Measurements from ENCODE around the gene HOXD9.

Gene HOXD9

DNA sequence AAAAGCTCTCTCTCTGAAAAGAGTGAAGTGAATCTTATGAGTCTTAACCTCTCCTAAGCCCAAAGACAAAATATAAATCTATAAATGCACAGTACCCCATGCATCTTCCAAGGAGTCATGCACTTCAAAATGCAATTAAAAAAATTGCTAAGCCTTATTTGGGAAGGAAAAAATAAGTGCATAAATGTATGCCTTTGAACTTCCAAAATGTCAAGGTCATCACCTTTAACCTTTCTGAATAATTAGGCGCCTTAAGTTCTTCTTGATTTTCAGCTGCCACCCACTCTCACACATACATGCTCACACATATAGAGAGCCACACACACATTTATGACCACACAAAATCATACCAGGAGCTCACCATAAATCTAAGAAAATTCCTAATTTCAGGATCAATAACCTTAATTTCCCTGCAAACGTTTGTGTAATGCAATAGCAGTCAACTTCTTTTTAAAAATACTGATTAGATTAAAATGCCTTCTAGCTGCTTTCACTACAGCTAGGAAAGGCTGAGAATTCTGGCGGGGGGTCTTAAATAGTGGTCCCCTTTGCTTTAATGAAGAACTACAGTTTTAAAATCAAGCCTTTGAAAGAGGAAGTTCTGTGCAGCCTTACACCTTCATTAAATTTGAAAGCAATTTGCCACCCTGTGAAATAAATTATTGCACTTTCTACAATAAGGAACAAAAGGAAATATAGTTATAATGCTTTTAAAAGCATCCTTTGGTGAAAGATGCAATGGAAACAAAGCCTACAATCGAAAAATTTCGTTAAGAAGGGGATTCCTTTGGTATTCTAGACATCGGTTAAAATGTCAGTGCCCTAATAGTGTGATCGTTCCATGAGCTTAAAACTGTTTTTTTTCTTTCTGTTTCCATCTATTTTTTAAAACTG lies 11.9 kb upstream of the HOXD9 start:
- DNase-seq (ENCODE audit: low read depth in 3 of 3): no peak

DNA sequence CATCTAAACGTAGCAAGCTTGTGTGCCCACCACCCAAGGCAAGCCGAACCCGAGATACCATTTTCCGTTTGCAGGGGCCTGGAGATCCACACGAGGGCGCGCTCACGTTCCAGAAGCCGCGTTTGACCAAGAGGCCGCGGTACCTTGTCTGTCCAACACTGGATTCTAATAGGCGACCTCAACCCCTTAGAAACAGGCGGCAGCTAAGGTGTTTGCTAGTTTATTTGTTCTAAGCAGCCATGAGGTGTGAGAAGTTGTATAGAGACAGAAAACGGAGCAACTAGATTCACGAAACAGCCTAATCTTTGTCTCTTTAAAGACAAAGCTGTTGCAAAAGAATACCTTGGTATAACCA lies 11.2 kb upstream of the HOXD9 start:
- DNase-seq (ENCODE audit: low read depth in 3 of 3): no peak

DNA sequence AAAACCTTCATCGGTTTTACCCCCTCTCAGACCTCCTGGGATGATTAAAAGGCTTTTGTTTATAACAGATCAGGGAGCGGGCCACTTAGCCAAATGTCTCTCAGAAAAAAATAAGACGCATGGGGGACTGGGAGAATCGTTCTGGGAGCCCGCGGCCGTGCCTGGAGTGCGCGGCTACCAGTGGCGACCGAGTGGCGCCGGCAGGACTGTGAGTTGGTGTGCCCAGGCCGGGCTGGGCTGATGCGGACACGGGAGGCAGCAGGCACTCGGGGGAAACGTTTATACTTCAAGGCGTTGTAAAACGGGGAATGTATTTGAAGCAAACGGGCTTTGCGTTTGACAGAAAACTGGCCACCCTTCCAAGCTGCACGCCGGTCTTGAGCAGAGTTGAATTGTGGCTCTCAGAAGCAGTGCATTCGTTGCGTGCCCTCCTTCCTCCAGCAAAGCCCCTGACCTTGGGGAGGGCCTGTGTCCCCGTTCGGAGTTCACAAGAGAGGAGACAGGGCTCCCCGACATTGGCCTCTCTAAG lies 10.6 kb upstream of the HOXD9 start:
- no peak for DNase-seq (ENCODE audit: low read depth in 3 of 3)

DNA sequence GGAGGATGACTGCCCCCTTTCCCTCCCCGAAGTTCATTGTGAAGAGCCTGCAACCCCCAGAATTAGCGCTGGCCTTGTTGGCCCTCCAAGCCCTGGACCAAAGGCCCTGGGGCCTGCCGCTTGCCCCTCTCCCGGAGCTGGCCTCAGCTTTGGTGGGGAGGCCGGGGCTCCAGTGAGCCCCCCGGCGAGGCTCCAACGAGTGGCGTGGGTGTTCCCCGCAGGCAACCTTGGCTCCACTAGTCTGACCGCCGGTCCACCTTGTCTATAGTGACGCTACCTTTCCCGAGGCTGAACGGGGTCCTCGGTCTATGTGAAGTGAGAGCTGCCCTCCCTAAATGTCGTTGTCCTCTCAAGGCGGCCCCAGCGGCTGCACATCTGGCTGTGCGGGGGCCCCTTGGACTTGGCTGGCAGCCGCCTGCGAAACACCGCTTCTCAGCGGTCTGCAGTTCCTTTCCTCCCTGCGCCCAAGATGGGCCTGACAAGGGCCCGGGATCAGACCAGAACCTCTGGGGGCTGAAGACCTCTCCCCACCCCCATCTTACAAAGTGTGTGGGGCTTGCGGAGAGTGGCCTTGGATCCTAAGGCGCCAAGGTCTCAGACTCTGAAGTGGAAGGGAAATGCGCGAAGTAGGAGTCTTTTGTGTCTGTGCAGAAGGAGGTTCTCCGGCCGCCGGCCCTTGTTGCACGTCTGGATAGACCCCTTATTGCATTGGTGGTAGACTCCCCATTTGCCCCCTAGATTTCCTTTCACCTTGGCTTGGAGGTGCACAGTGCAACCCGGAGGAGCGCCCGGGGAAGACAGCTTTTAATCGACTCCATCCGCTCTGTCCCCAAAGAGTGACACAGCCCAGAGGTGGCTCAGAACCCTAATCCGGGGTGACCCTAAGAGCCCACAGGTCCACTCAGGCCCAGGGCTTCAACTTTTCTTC lies 9.9 kb upstream of the HOXD9 start:
- no peak for DNase-seq (ENCODE audit: low read depth in 3 of 3)

- DNase-seq (ENCODE audit: low read depth in 3 of 3): no peak
Measured at GRCh38 chr2:176114120-176114929, 8.2 kb upstream of the HOXD9 start.

DNA sequence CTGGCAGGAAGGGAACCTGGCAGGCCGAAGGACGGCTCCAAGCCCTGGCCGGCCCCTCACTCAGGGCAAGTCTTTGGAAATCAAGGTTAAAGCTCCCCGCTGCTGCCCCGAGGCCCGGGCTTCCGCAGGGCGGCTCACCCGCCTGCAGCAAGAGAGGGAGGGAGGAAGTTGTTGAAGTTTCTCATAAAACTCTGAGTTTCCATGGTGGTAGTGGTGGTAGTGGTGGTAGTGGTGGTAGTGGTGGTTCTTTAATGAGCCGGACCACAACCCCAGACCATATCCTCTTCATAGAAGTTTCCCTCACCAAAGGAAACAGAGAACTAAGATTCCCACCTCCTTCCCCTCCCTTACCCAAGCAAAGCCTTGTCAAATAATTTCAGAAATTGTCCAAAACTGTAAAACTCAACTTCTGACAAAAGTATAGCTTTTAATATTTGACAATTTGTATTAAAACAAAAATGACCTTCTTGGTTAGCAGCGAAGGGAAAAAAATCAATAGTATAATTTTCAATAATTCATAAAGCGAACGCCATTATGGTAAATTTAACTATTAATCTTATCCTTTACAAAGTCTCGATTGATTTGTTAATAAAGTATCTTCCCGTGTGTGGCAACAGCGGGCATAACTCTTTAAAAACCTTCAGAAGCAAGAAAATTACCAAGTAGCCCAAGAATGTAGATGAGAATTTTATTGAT lies 7.4 kb upstream of the HOXD9 start:
- no peak for DNase-seq (ENCODE audit: low read depth in 3 of 3)

GRCh38 chr2:176115883-176116813 lies 6.4 kb upstream of the HOXD9 start, which contains the start of gene HOXD10:
TSS of gene HOXD10 (plus strand) at chr2:176116778. CDS start at chr2:176116834, 56 bp downstream.
- DNase-seq (ENCODE audit: low read depth in 3 of 3): no peak

- DNase-seq (ENCODE audit: low read depth in 3 of 3): no peak
Measured at GRCh38 chr2:176117162-176117822, 5.2 kb upstream of the HOXD9 start.

DNA sequence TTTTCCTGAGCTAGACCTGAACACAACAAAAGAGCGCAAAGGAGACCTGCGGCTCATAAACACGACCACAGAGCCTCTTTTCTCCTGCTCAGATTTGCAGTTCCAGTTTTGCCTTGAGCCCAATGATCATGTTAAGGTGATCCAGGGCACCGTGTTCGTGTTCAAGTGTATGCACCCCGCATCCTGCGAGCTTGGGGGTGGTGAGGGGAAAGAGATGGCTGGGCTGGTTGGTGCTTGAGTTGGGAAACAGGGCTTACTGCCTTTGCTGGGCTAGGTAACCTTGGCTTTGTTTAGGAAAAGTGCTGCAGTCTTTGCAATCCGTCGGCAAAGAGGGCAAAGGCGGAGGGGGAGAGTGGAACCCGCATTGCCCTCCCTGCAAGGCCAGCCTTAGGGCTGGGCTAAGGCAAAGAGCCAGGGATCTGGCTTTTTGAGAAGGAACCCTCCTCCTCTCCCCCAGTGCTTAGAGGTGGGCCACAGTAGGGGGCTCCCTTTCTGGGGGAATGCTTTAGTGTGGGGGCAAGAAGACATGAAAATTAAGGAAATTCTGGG lies 4.6 kb upstream of the HOXD9 start:
- DNase-seq (ENCODE audit: low read depth in 3 of 3): no peak

DNA sequence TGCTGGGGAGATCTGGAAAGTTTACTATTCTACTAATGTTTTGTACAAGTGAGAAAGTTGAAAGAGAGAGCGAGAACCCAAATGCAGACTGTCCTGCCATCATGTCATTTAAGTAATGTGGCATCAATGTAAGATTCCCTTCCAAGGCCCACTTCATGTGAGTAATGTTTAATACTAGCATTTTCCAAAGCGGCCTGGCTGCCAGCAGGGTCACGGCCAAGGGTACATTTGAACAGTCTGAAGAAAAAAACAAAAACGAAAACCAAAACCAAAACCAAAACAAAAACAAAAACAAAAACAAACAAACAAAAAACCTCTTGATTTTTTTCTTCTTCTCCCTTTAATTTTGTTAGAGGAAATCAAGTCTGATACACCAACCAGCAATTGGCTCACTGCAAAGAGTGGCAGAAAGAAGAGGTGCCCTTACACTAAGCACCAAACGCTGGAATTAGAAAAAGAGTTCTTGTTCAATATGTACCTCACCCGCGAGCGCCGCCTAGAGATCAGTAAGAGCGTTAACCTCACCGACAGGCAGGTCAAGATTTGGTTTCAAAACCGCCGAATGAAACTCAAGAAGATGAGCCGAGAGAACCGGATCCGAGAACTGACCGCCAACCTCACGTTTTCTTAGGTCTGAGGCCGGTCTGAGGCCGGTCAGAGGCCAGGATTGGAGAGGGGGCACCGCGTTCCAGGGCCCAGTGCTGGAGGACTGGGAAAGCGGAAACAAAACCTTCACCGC lies 3.7 kb upstream of the HOXD9 start:
- no peak for DNase-seq (ENCODE audit: low read depth in 3 of 3)

- no peak for DNase-seq (ENCODE audit: low read depth in 3 of 3)
Measured at GRCh38 chr2:176120364-176121189, 1.9 kb upstream of the HOXD9 start.

DNA sequence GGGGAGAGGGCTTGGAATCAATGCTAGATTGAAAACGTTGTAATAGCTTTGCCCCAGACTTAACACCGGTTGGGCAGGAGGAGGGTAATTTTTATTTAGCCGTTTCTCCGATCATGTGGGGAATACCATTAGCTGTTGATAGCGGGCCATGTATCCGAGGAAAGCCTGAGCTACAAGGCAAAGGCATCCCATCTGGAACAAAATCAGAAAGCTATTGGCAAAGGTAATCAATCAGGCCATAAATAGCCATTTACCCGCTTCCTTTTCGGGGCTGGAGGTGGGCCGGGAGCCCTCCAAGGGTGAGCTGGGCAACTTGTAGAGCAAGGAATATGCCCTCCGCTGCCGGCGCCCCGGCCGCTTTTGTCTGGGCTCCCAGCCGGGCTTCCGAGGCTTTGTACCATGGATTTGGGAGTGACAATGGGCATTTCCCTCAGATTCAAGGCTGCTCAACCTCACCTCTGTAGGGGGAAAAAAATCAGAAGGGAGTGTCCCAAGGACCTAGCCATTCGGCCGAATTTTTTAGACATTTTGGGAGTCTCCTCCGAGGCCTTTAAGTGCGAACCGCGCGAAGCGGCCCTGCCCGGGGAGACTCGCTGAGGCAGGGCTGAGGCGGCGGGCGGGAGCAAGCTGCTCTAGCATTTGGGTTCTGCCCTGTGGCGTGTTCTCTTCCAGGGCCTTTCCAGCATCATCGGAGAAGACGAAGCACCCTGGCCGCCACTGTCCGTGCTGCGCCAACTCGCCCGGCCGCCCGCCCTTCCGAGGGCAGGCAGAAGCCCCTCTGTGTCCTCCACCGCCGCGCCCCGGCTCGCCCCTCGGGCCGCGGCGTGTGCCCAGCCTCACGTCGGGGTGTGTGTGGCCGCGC lies 1.1 kb upstream of the HOXD9 start:
- no peak for DNase-seq (ENCODE audit: low read depth in 3 of 3)

GRCh38 chr2:176122052-176122682 lies 352 bp upstream of the HOXD9 start:
- DNase-seq (ENCODE audit: low read depth in 3 of 3): no peak

DNA sequence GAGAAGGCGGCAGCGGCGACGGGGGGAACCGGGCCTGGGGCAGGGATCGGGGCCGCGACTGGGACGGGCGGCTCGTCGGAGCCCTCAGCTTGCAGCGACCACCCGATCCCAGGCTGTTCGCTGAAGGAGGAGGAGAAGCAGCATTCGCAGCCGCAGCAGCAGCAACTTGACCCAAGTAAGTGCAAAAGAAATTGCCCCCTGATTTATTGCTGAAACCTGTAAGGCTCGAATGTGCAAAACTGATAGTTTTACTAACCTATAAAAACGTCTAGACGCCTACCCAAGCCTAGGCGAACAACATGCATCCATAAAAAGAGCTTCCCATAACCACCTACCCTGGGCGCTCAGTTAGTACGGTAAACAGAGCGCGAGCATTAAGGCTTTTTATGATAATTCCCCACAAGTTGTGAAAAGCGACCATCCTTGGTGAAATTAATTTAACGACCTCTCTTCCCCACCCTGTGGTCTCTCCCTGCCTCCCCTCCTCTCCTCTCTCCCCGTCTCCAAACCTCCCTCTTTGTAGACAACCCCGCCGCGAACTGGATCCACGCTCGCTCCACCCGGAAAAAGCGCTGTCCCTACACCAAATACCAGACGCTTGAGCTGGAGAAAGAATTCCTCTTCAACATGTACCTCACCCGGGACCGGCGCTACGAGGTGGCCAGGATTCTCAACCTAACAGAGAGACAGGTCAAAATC lies 1.0 kb downstream of the HOXD9 start:
- no peak for DNase-seq (ENCODE audit: low read depth in 3 of 3)

Measured in stimulated activated CD4-positive, alpha-beta T cell treated with anti-CD3 and anti-CD28 coated beads, TNF-alpha, amount 100 ng/mL, for 48 hours (primary cell).